Esophagus (tissue), 2 donors: Measurements from ENCODE around the gene ZBTB21. TPM values are rescaled to one million over a fixed set of nuclear protein-coding genes. Genes with fewer than 3 reads are reported as not detected.

Experiments used
- H3K27ac ChIP-seq, 2 donors: one replicate each; pipeline ENCODE4 v1.5.1; 2013; ENCODE audit warnings: low read depth in 2 of 2, mild to moderate bottlenecking in 2 of 2, inconsistent platforms in 1 of 2, low read length in 1 of 2, moderate library complexity in 1 of 2
- H3K27me3 ChIP-seq, 2 donors: one replicate each; pipeline ENCODE4 v1.6.1; 2013; ENCODE audit warnings: low read length in 2 of 2, control low read depth in 1 of 2, mild to moderate bottlenecking in 1 of 2; ENCODE audit not compliant: insufficient read depth in 2 of 2, control insufficient read depth in 1 of 2
- H3K36me3 ChIP-seq, 2 donors: one replicate each; pipeline ENCODE4 v1.6.1; 2013; ENCODE audit warnings: low read length in 1 of 2; ENCODE audit not compliant: control insufficient read depth in 2 of 2, insufficient read depth in 2 of 2
- H3K4me1 ChIP-seq, 2 donors: one replicate each; pipeline ENCODE4 v1.6.1; 2013; ENCODE audit warnings: low read length in 1 of 2; ENCODE audit not compliant: control insufficient read depth in 2 of 2, insufficient read depth in 2 of 2
- H3K4me3 ChIP-seq, 2 donors: one replicate each; pipeline ENCODE4 v1.5.1; 2013; ENCODE audit warnings: low read length in 2 of 2, mild to moderate bottlenecking in 2 of 2, low read depth in 1 of 2, moderate library complexity in 1 of 2
- H3K9me3 ChIP-seq, 2 donors: one replicate each; pipeline ENCODE4 v1.6.1; 2013; ENCODE audit warnings: mild to moderate bottlenecking in 2 of 2, low read depth in 1 of 2, low read length in 1 of 2, moderate library complexity in 1 of 2; ENCODE audit not compliant: control insufficient read depth in 2 of 2, insufficient read depth in 1 of 2
- WGBS, 2 donors: extraction: QIAGEN DNeasy Blood & Tissue Kit; methylation state at CpG; one replicate each; pipeline ENCODE4 v1.1.7; 2013; 5-methylcytosine and 5-hydroxymethylcytosine counted together
- polyA plus RNA-seq, 2 donors: library from polyadenylated mRNA; stranded (reverse); fragments of 200-250 nt; gene quantifications; one replicate each; pipeline ENCODE4 v1.2.3, GENCODE V29; 2013
- donor health status: healthy with polysubstance abuse.
- donor health status: Bipolar disorder and iron deficiency.

ZBTB21 gene
- polyA plus RNA-seq, 2 donors: 1.6 to 2.7 TPM

DNA sequence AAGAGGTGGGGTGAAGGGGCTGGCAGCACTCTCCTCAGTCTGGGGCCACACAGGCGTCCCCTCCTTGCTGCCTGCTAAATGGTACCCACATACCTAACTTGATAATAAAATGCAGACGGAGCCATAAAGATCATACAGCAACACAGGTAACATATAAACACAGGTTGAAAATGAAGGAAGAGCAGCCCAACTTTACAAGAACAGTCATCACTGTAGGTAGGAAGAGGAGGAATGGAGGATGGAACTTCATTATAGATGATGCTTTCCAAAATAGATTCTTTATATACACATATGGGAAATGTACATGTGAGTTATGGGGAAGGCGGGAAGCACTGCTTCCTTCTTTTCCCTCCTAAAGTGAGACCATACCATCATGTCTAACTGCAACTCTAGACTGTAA, 69.7 kb downstream of the ZBTB21 start:
- Histone ChIP-seq H3K27ac (no peak overlapping the region), H3K4me1 (peaks cover 0 to 4% of the 10 kb centered on the region in 2 donors), H3K27me3 (no peaks in the 10 kb centered on the region), H3K36me3 (peaks cover 0 to 8% of the 10 kb centered on the region in 2 donors), H3K9me3 (no peaks in the 10 kb centered on the region), H3K4me3 (no peak overlapping the region)
- 92 to 95% methylated on average over 3 of the region's 3 CpGs for WGBS, 2 donors

DNA sequence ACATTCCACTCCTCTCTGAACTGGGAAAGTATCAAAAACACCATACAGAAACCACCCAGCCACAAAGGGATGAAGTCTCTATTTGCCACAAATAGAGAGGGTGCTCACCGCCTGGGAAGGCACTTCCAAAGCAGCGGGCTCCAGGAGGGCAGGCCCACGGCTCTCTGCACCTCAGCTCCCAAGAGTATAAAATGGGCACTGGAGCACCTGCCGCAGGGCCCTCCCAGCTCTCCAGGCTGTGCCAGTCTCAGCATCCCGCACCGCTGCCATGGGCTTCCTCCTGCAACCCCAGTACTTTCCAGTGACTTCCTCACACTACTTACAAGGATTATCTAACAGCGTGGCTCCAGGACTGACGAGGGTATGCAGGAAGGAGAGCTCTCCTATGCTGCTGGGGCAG, 70.8 kb downstream of the ZBTB21 start:
- Histone ChIP-seq H3K4me3 (no peak overlapping the region), H3K9me3 (no peaks in the 10 kb centered on the region), H3K27me3 (no peaks in the 10 kb centered on the region), H3K27ac (no peak overlapping the region), H3K4me1 (peaks cover 0 to 4% of the 10 kb centered on the region in 2 donors), H3K36me3 (peaks cover 0 to 8% of the 10 kb centered on the region in 2 donors)
- 94% methylated on average over 8 of the region's 8 CpGs for WGBS, 2 donors

Other genes with a start within 250 kb of the ZBTB21 start
- gene RIPK4, start 243.3 kb downstream of the ZBTB21 start, polyA plus RNA-seq: 10 to 100 TPM; 51.7 to 72.4 TPM
- 1 to 10 TPM; 2.2 to 4.4 TPM for gene PRDM15, start 131.0 kb downstream of the ZBTB21 start, polyA plus RNA-seq
- gene C2CD2, start 56.3 kb downstream of the ZBTB21 start, polyA plus RNA-seq: 10 to 100 TPM in 1 of 2 donors, 1 to 10 TPM in 1; 7.9 to 11.0 TPM
- gene UMODL1, start 61.0 kb upstream of the ZBTB21 start, polyA plus RNA-seq: under 1 TPM; 0.12 to 0.18 TPM
- 1 to 10 TPM; 2.8 TPM for gene ABCG1, start 208.8 kb upstream of the ZBTB21 start, polyA plus RNA-seq